GM18951 (cell line): ENCODE measurements around the gene TENM4.
"Not testable (repeated sequence)": the region's sequence is repeated elsewhere in the genome, so short reads cannot be mapped to it uniquely, and the experiment has no call there.

Experiments used
- POLR2A ChIP-seq: IDR thresholded peaks from 4 replicates; pipeline ENCODE4 v1.6.1; 2011; ENCODE audit warnings: mild to moderate bottlenecking; ENCODE audit not compliant: insufficient read length, insufficient read depth; ENCODE audit errors: extremely low read depth
- in situ Hi-C: fragments of 300-500 bp; cut with MboI; formaldehyde crosslinking; loops from one replicate; pipeline ENCODE4 v1.12.0; 2022; ENCODE audit warnings: low sequenced_read_pairs, mixed read lengths, inconsistent platforms; ENCODE audit not compliant: unreplicated experiment

TENM4 gene

DNA sequence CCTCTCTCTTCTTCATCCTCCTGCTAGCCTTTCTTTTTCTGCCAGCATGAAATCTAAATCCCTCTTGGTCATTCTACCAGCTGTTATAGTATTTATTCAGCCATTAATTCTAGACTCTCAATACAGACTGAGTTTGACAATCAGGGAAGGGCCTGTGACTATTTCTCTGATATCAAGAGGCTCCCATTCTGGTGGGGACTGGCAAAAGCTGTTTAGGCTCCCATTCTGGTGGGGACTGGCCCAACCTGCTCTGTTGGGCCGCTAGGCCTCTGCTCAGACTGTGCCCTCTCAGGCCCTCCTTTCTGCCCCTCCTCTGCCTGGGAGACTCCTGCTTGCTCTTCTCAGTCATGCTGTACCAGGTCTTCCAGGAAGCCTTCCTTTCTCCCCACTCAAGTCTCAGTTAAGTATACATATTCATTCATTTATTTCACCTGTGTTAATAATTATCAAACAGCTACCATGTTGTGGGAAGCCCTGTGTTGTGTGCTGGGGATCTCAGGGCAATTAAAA lies 542.5 kb downstream of the TENM4 start:
- in situ Hi-C loops = no loop called here
- no peak for TF ChIP-seq POLR2A

DNA sequence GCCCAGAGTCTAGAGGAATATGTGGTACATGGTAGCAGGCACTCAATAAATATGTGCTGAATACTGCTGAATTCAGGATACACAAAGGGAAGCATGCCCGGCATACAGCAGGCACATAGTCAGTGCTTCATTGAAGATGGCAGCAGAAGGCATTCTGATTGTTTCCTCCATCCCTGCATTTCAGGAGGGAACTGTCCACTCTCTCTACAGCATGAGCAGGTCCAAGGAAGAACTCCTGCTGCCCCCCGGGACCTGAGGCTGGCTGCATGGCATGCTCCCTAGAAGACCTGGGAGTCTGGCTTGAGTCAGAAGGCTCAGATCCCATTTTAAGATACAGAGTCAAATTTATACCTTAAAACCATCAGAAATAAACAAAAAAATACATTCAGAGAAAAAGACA lies 546.8 kb downstream of the TENM4 start:
- no peak for TF ChIP-seq POLR2A
- in situ Hi-C loops = no loop called here

DNA sequence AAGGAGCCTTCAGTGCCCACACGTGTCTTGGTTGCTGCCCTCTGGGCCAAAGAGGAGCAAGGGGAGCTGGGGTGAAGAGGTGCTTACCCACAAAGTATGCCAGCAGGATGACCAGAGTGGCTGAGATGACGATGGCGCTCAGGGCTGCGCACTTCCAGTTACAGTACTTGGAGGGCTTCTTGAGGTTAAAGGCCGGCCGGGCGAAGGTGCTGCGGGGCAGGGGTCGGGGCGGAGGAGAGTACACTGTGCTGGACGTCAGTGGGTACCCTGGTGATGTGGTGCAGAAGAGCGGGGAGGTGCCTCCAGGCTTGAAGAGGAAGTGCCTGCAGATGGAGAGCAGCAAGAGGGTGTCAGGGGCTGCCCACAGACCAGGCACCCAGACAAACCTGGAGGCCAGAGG lies 551.1 kb downstream of the TENM4 start:
- TF ChIP-seq POLR2A = no peak
- in situ Hi-C loops = no loop called here

DNA sequence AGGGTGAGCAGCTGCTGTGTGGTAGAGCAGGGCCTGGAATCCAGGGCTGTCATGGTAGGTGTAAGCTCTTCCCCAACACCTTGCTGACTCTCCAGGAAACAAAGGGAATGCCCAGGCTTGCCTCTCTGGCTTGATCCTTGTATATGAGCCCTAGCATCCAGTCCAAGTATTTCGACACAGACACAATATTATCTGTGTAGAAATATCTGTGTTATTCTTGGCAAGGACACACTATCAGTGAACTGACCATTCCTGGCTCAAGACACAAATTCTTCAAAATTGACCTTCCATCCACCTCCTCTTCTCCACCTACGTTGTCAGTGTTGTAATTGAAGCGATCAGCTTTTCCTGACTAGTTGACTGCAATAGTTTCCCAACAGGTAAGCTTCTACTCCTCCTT lies 554.2 kb downstream of the TENM4 start:
- in situ Hi-C loops = no loop called here
- no peak for TF ChIP-seq POLR2A

DNA sequence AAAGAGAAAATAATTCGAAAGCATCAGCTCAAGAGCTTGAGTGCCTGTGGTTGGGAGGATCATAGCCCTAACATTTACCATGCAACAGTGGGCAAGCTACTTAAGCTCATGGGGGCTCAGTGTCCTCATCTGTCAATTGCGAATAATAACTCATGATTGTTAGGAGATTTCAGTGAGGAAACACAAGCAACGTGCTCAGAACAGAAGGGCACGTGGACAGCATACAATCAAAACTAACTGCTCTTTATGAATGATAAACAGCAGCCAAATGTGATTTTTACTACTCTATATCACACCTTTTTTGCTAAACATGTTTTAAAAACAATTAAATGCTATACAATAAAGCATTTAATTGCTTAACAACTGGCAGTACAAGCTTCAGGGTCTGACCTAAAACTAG lies 556.1 kb downstream of the TENM4 start:
- no peak for TF ChIP-seq POLR2A
- in situ Hi-C loops = no loop called here

DNA sequence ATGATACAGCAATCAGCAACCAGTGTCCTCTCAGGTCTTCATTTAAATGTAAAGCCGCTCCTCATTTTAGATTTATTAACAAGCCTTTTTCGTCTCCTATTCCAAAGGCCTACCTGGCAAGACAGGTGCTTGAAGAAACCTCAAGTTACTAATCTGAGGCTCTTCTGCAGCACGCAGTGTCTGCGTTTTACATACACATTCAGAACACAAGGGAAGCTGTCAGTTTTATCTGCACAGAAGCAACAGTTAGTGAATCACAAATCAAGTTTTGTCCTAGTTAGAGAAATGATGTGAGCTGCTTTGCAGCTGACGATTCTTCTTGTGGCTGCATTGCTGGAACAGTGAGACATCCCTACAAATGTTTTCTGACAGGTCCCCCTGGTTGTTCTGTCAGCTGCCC lies 557.3 kb downstream of the TENM4 start:
- no peak for TF ChIP-seq POLR2A
- in situ Hi-C loops = no loop called here

DNA sequence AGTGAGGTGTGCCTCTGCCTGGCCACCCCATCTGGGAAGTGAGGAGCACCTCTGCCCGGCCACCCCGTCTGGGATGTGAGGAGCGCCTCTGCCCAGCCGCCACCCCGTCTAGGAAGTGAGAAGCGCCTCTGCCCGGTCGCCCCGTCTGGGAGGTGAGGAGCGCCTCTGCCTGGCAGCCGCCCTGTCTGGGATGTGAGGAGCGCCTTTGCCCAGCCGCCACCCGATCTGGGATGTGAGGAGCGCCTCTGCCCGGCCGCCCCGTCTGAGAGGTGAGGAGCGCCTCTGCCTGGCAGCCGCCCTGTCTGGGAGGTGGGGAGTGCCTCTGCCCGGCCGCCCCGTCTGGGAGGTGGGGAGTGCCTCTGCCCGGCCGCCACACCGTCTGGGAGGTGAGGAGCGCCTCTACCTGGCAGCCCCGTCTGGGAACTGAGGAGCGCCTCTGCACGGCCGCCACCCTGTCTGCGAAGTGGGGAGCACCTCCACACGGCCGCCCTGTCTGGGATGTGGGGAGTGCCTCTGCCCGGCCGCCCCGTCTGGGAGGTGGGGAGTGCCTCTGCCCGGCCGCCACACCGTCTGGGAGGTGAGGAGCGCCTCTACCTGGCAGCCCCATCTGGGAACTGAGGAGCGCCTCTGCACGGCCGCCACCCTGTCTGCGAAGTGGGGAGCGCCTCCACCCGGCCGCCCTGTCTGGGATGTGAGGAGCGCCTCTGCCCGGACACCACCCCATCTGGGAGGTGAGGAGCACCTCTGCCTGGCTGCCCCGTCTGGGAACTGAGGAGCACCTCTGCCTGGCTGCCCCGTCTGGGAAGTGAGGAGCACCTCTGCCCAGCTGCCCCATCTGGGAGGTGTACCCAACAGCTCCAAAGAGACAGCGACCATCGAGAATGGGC lies 561.5 kb downstream of the TENM4 start:
- in situ Hi-C loops = not testable (repeated sequence)

DNA sequence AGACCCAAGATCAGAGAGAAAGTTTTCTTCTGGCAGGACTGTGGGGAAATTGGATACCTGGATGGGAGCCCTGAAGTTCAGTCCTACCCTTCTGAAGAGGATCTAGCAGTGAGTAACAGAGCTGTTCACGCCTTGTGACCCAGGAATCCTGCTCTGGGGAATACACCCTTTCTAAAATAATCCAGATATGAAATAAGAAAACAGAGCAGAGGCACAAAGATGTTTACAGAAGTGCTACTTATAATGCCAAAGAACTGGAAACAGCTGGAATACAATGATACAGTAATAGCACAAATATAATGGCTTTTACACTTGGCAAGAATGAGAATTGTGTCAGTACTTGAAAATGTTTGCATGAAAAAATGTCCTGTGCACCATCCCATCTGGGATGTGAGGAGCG lies 562.2 kb downstream of the TENM4 start:
- in situ Hi-C loops = no loop called here
- TF ChIP-seq POLR2A = no peak

DNA sequence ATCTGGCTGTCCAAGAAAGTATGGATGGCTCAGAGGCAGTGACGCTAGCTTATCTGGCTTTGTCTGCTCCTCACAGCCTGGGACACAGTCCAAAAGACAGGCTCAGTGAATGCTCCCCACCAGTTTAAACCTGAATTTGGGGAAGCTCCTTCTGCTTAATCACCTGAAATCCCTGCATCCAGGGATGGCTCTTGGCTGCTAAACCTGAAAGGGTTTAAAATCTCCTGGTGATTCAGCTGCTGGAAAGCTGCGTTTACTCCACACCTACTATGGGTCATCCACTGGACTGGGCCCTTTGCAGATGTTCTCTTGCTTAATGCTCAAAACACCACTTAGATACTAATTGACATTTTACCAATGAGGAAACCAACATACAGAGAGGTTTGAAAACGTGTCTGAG lies 564.2 kb downstream of the TENM4 start:
- no peak for TF ChIP-seq POLR2A

DNA sequence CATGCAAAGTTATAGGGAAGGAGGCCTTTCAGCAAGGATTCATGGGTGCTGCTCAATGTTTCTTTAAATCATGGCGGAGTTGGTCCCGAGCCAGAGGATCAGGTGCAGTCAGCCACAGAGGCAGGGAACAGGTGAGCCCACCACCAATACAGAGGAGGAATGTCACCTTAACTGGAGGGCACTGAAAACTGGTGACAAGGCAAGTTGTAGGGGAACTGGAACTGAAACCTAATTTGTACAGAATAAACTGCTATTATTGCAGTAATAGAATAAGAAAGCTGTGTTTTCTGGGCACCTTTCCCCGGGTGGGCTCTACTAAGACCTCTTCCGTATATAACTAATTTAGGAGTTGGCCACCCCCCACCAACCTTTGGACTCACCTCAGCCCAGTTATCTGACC lies 570.2 kb downstream of the TENM4 start:
- in situ Hi-C loops = no loop called here

More for the DNA sequence above, 564.2 kb downstream of the TENM4 start:
- in situ Hi-C loops = no loop called here

DNA sequence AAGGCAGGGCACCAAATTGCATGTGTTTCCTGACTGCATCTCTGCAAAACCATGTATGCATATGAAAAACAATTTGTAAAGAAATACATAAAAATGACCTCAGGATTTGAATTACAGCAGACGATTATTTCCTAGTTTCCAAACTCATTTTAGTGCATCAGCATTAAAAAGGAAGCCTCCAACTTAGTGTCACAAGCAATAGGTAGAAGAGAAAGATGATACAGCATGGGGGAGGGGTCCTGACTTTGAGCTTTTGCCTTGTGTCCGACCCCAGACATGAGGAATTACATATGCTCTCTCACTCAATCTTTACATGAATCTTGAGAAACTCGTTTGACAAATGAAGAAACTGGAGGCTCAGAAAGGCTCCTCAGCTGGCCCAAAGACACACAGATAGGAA lies 571.5 kb downstream of the TENM4 start:
- TF ChIP-seq POLR2A = no peak
- in situ Hi-C loops = no loop called here

More for the DNA sequence above, 570.2 kb downstream of the TENM4 start:
- no peak for TF ChIP-seq POLR2A

DNA sequence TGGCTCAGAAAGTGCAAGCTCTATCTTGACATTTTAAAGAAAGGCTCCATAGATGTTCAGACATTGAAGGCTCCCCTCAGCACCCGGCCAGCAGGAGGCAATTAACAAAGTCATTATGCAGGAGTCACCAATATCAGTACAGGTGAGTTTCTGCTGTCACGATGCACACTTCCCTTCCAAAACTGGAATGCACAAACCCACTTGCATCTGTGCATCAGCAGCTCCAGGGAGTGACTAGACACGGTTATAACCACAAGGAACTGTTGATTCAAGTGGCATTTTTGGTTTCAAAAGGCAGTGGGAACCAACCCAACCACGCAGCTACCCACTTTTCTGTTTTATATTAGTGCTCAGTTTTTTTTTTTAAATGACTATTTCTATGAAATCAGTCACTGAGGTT lies 572.3 kb downstream of the TENM4 start:
- in situ Hi-C loops = no loop called here

DNA sequence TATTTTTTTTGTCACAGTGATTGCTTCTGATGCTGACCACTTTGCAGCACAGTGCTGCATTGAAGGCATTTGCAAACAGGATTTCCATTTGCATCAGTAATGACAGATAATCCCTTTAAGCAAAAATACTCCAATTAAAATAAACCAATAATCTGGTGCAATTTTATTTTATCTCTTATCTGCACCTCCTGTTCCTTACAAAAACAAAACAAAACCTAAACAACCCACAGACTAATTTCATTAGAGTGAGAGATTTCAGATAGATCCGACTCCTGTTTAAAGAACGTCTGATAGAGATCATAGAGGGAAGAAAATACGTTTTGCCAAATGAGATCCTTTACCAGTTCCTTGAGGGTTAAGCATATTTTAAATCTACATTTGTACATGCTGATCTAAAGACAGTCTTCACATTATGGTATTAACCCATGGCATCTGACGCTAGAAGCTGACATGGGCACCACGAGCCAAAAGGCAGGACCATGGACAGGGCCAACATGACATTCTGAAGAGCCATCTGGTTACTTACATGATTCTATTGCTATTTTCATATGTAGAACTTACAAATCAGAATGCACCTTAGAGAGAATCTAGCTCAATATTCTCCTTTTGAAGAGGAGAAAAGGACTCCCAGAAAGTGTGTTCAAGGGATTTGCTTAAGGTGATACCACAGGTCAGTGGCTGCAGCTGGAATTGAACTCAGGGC lies 580.0 kb downstream of the TENM4 start:
- TF ChIP-seq POLR2A = no peak
- in situ Hi-C loops = no loop called here

More for the DNA sequence above, 572.3 kb downstream of the TENM4 start:
- TF ChIP-seq POLR2A = no peak

DNA sequence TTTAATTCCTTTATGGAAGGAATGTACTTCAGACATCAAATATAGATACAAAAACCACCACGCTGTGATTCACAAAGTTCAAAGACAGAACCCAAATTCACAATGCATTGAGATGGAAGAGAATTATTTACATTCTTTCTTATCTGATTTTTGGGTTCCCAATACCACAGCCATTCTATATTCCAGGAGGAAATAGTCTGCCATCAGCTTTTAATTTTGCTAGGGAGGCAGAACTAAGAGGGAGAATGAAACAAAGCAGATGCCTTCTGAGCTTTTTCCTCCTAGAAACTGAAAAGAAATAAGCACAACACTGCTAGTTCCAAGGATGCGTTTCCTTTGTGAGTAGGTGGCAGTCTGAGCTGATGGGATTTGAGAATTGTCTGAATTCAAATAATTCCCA lies 583.1 kb downstream of the TENM4 start:
- no peak for TF ChIP-seq POLR2A
- in situ Hi-C loops = loop anchor here (10.0 kb wide), 1 partner anchor 533 kb away; no protein-coding TSS in a partner anchor
